AG10803 (cell line): ENCODE data around the gene GRAP.

Source experiments
- DNase-seq: peaks from one replicate; pipeline ENCODE4 v3.0.0; 2010; ENCODE audit warnings: low read depth
- H3K4me3 ChIP-seq: 2 replicates; pipeline ENCODE4 v1.5.1; 2011; ENCODE audit warnings: mild to moderate bottlenecking, low read length, control low read depth
- CTCF ChIP-seq: conservative IDR thresholded peaks from 2 replicates; pipeline ENCODE4 v1.5.1; 2011; ENCODE audit warnings: mild to moderate bottlenecking, low read length, control low read depth, inconsistent platforms

Gene GRAP

GRCh38 chr17:18997650-18998196, 49.0 kb downstream of the GRAP start:
- no peak for TF ChIP-seq CTCF
- no peak overlapping the region for H3K4me3 ChIP-seq
- no peak for DNase-seq

DNA sequence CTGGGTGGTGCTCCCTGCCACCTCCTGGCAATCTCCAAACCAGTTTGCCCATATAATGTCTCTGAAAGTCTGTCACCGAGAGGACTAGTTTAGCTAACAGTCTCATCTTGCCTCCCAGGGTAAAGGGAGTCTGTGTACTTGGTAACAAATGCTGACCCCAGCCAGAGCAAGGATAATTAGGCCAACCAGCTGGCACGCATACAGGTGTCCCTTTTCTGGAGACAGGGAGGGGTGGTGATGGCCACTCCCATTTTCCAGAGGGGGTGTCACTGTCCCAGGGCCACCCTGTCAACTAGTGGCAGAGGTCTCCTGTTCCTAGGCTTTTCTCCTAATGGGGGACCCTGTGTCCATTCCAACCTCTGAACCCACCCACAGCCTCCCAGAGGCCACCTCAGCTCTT, 50.3 kb downstream of the GRAP start:
- TF ChIP-seq CTCF = no peak
- DNase-seq = no peak

GRCh38 chr17:18995220-18995619, 51.5 kb downstream of the GRAP start:
- H3K4me3 ChIP-seq = no peak overlapping the region
- no peak for TF ChIP-seq CTCF

More for the DNA sequence above, 50.3 kb downstream of the GRAP start:
- no peak overlapping the region for H3K4me3 ChIP-seq

GRCh38 chr17:18994631-18995030, 52.1 kb downstream of the GRAP start:
- DNase-seq = no peak
- no peak overlapping the region for H3K4me3 ChIP-seq
- TF ChIP-seq CTCF = no peak

More at GRCh38 chr17:18995220-18995619, 51.5 kb downstream of the GRAP start:
- DNase-seq = no peak

DNA sequence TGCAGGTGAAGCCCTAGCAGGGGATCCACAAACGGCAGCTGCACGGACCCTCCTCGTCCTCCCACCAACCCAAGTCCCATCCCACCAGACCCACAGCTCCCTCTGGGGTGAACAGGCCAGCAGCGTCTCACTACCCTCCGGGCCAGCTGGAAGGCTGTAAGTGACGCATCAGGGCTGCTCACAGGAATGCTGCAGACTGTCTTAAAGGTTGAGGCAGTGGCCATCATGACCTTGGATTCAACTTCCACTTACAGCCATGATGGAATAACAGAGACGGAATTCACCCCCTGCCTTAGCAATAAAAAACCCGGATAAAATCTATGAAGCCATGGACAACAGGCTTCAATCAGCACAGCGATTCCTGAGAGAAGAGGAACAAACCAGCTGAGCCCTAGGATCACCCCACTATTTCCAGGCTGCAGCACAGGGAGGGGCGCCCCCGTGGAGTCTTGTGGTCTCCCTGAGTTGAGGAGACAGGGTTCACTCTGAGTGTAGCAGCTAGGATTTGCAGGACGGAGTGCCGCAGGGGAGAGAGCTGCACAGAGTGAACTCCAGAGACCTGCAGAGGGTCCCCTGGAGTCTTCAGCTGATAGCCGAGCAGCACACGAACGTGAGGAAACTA, 52.7 kb downstream of the GRAP start:
- H3K4me3 ChIP-seq = no peak overlapping the region
- TF ChIP-seq CTCF = no peak
- DNase-seq = no peak

- no peak for TF ChIP-seq CTCF
- H3K4me3 ChIP-seq = no peak overlapping the region
- DNase-seq = no peak
Observed at GRCh38 chr17:18992454-18993130, 54.2 kb downstream of the GRAP start.
